ENCODE data around the gene LTA. TPM values are rescaled to one million over a fixed set of nuclear protein-coding genes. Genes with fewer than 3 reads are reported as not detected.

The LTA gene, protein sequence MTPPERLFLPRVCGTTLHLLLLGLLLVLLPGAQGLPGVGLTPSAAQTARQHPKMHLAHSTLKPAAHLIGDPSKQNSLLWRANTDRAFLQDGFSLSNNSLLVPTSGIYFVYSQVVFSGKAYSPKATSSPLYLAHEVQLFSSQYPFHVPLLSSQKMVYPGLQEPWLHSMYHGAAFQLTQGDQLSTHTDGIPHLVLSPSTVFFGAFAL
- total RNA-seq, result not detected in 2 replicates

DNA sequence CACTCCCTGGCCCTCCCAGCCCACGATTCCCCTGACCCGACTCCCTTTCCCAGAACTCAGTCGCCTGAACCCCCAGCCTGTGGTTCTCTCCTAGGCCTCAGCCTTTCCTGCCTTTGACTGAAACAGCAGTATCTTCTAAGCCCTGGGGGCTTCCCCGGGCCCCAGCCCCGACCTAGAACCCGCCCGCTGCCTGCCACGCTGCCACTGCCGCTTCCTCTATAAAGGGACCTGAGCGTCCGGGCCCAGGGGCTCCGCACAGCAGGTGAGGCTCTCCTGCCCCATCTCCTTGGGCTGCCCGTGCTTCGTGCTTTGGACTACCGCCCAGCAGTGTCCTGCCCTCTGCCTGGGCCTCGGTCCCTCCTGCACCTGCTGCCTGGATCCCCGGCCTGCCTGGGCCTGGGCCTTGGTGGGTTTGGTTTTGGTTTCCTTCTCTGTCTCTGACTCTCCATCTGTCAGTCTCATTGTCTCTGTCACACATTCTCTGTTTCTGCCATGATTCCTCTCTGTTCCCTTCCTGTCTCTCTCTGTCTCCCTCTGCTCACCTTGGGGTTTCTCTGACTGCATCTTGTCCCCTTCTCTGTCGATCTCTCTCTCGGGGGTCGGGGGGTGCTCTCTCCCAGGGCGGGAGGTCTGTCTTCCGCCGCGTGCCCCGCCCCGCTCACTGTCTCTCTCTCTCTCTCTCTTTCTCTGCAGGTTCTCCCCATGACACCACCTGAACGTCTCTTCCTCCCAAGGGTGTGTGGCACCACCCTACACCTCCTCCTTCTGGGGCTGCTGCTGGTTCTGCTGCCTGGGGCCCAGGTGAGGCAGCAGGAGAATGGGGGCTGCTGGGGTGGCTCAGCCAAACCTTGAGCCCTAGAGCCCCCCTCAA, at the start of gene LTA:
Gene LTA (plus strand): TSS at position 249 of the 871 bp plus-strand sequence. CDS start 454 bp downstream, at position 703.

GRCh38 chr6:31528821-31529328, 43.2 kb upstream of the LTA start, which contains the start of gene MCCD1:
MCCD1 (plus strand) TSS chr6:31528962; CDS start chr6:31529015, 53 bp downstream.

DNA sequence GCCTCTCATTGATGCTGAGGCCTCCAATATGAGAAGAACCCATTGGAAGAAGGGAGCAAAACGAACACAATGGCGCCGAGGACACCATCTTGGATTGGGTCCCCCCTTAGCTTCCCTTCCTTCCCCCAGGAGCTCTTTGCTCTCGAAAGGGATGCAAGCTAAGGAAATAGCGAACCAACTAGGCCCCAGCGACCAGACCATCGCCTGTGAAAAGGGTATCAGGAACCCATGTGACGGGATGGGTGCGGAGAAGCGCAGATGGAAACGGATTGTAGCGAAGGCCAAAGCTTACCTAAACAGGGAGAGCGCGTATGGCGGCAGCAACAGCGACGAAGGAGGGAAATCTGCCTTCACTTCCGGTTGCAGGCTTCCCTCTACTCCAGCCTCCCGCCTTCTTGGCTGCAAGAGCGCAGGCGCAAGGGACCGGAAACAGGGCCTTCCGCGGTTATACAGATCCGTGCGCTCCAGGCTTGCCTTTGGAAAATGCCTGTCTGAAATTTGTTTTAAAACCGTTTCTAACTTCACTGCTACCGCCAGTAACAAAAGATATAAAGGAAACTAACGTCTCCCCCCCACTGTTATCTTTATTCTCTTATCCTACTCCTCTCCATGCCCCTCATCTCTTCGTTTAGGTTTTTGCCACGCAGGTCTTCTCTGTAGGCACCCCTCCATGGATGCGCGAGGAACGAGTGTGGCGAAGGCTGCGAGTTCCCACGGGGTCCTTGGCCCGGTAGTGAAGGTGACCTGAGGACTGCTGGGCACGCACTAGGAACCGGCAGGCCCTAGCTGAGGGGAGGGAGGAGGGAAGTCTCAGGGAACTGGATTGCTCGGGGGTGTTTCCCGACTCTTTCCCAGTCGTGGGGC, 30.2 kb upstream of the LTA start, which contains the start of gene DDX39B:
Gene DDX39B (minus strand): TSS at position 346 of the 864 bp plus-strand sequence. CDS start 1,471 bp downstream, outside the sequence.

DNA sequence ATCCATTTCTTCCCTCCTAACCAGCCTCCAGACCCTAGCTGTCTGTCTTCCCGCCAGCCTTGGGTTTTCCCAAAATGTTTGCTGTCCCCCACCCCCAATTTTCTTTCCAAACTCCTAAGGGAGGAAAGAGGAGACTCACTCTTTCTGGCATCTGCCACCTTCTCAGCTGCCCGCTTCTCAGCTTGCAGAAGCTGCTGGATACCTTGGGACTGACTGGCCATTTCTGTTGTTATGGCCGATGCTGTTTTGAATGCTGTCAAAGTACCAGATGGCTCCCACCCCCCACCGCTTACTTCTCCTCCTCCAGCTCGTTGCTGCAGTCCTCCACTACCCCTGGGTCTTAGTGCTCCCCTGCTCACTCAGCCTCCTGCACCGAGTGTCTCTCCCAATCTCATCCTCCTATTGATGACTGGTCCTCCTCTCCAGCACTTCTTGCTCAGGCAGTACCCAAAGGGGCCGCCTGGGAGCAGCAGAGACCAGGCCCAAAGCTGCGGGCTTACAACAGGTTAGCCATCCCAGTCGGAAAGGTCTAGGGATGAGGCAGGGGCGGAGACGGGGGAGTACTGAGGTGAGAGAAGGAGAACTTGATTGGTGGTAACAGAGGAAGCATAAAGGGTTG, 25.6 kb upstream of the LTA start, which contains the start of gene ATP6V1G2:
Gene ATP6V1G2 (minus strand): TSS at position 270 of the 619 bp plus-strand sequence. CDS start 49 bp downstream, at position 221.

GRCh38 chr6:31546958-31547726, 24.9 kb upstream of the LTA start, which contains the start of gene NFKBIL1:
NFKBIL1 (plus strand) TSS chr6:31547608; CDS start chr6:31547695, 87 bp downstream.

GRCh38 chr6:31575335-31575901, 3.3 kb downstream of the LTA start, which contains the start of gene TNF:
TNF (plus strand) TSS chr6:31575565; CDS start chr6:31575742, 177 bp downstream.

GRCh38 chr6:31582230-31582643, 10.1 kb downstream of the LTA start, which contains the start of gene LTB:
LTB (minus strand) TSS chr6:31582424; CDS start chr6:31582417, 7 bp downstream.

GRCh38 chr6:31586008-31586407, 13.9 kb downstream of the LTA start, which contains the start of gene LST1:
LST1 (plus strand) TSS chr6:31586277; CDS start chr6:31587300, 1,023 bp downstream.

DNA sequence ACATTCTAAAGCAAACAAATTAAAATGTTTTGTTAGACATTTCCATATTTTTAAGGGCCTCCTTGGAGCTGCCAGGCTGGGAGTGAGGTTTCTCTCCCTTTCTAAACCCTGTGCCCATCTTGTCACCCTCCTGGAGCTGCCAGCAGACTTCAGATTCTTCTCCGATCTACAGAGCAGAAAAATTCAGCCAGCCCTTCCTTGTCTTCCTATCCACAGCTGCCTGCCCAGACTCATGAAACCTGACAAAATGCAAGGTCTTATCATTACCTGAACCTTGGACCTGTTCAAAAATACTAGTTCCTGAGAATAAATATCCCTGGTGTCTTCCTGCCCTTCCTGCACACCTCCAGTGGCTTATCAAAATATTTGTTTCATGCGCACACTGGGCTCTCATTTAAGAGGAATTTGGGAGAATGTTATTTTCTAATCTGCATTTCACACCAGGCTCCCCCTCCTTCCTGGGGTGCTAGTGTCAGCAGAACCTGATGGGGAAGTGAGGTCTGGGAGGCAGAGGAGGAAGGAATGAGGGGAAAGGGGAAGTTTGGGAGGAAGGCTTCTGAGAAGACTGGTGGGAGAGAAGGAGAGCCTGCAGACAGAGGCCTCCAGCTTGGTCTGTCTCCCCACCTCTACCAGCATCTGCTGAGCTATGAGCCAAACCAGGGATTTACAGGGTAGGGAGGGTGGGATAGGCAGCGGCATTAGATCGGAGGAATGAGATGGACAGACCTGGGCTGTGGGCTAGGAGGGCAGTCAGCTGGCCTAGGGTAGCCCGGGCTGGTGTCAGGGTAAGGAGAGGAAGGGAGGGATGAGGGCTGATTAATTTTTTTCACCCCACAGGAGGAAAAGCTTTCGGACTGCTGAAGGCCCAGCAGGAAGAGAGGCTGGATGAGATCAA, 42.8 kb downstream of the LTA start, which contains the start of gene AIF1:
Gene AIF1 (plus strand): TSS at position 551 of the 895 bp plus-strand sequence. CDS start 96 bp downstream, at position 647.

DNA sequence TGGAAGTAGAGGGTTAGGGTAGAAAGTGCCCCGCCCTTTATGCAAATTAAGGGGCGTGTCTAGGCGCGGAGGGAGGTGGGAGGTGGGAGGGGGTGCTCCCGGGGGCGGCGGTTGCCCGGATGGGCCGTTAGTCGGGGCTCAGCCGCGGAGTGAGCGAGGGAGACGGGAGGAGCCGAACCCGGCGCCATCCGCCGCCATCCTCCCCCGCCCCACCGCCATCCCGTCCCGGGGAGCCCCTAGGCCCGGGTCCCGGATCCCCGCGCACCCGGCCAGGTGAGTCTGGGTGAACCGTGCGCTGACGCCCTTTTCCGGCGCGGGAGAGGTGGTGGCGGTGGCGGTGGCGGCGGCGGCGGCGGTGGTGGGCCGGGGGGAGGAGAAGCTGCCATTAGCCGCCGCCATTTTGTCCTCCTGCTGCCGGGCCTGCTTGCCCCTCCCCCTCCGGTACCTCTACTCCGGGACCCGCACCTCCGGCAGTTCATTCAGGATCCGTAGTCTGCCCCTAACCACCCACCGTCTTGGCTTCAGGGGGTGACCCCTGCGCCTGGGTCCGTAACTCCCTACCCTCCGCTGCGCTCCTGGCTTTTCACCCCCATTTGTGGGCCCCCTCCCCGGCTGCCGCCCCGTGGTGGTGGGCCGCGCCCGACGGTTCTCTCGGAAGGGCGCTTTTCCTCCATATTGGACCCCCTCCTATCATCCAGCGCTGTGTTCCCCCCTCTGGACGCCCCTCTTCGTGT, 48.7 kb downstream of the LTA start, which contains the start of gene PRRC2A:
Gene PRRC2A (plus strand): TSS at position 130 of the 734 bp plus-strand sequence. CDS start 2,075 bp downstream, outside the sequence.

Other genes starting within 250 kb of the LTA start
- 361 and 423 TPM in 2 replicates for gene HLA-B, start 215.1 kb upstream of the LTA start, total RNA-seq
- 18.3 and 28.3 TPM in 2 replicates for gene MICA, start 168.7 kb upstream of the LTA start, total RNA-seq
- gene MICB, start 74.1 kb upstream of the LTA start, total RNA-seq, result 14.4 and 20.9 TPM in 2 replicates
- gene MCCD1, start 43.3 kb upstream of the LTA start, total RNA-seq, result not detected in 2 replicates
- gene DDX39B, start 30.3 kb upstream of the LTA start, total RNA-seq, result 366 and 394 TPM in 2 replicates
- gene ATP6V1G2, start 25.7 kb upstream of the LTA start, total RNA-seq, result 3.3 and 4.0 TPM in 2 replicates
- gene NFKBIL1, start 24.7 kb upstream of the LTA start, total RNA-seq, result 22.6 and 22.9 TPM in 2 replicates
- not detected in 2 replicates for gene TNF, start 3.3 kb downstream of the LTA start, total RNA-seq
- not detected in 2 replicates for gene LTB, start 10.1 kb downstream of the LTA start, total RNA-seq
- gene LST1, start 14.0 kb downstream of the LTA start, total RNA-seq, result not detected in 2 replicates
- gene NCR3, start 20.7 kb downstream of the LTA start, total RNA-seq, result not detected in 2 replicates
- gene AIF1, start 42.9 kb downstream of the LTA start, total RNA-seq, result not detected in 2 replicates
- gene PRRC2A, start 48.4 kb downstream of the LTA start, total RNA-seq, result 31.6 and 39.6 TPM in 2 replicates
- 107 and 122 TPM in 2 replicates for gene BAG6, start 80.4 kb downstream of the LTA start, total RNA-seq
- gene APOM, start 83.6 kb downstream of the LTA start, total RNA-seq, result 1.5 and 1.8 TPM in 2 replicates
- 22.2 and 26.7 TPM in 2 replicates for gene C6orf47, start 88.5 kb downstream of the LTA start, total RNA-seq
- gene GPANK1, start 92.7 kb downstream of the LTA start, total RNA-seq, result 14.3 and 15.4 TPM in 2 replicates
- gene CSNK2B, start 93.8 kb downstream of the LTA start, total RNA-seq, result 80.7 and 85.0 TPM in 2 replicates
- 2.0 and 3.2 TPM in 2 replicates for gene LY6G5B, start 97.7 kb downstream of the LTA start, total RNA-seq
- gene LY6G5C, start 108.8 kb downstream of the LTA start, total RNA-seq, result 0.40 and 0.75 TPM in 2 replicates
- 51.5 and 62.8 TPM in 2 replicates for gene ABHD16A, start 131.0 kb downstream of the LTA start, total RNA-seq
- gene LY6G6F, start 134.6 kb downstream of the LTA start, total RNA-seq, result not detected in 2 replicates
- gene LY6G6D, start 143.1 kb downstream of the LTA start, total RNA-seq, result not detected in 2 replicates
- gene LY6G6C, start 149.5 kb downstream of the LTA start, total RNA-seq, result not detected in 2 replicates
- gene MPIG6B, start 151.1 kb downstream of the LTA start, total RNA-seq, result not detected in 2 replicates
- gene DDAH2, start 157.0 kb downstream of the LTA start, total RNA-seq, result 112 and 142 TPM in 2 replicates
- 784 and 832 TPM in 2 replicates for gene CLIC1, start 164.2 kb downstream of the LTA start, total RNA-seq
- 5.3 and 5.4 TPM in 2 replicates for gene MSH5, start 167.7 kb downstream of the LTA start, total RNA-seq
- 1.8 and 1.9 TPM in 2 replicates for gene SAPCD1, start 190.4 kb downstream of the LTA start, total RNA-seq
- 0.13 and 0.19 TPM in 2 replicates for gene VWA7, start 205.0 kb downstream of the LTA start, total RNA-seq
- 37.6 and 48.4 TPM in 2 replicates for gene VARS1, start 223.5 kb downstream of the LTA start, total RNA-seq
- gene LSM2, start 234.7 kb downstream of the LTA start, total RNA-seq, result 17.9 and 25.9 TPM in 2 replicates
- 1.5 and 1.6 TPM in 2 replicates for gene HSPA1L, start 243.0 kb downstream of the LTA start, total RNA-seq
- 97.9 and 108 TPM in 2 replicates for gene HSPA1A, start 243.3 kb downstream of the LTA start, total RNA-seq